SHP77 treated with DMSO at 0.1 percent for 48 hours (cell line): ENCODE measurements around the gene HECTD4.
"Not testable (repeated sequence)": the region's sequence is repeated elsewhere in the genome, so short reads cannot be mapped to it uniquely, and the experiment has no call there.

ENCODE experiments used
- DNase-seq: peaks from one replicate; lab custom pipeline; 2025; lab: John Stamatoyannopoulos, UW

Gene HECTD4

DNA sequence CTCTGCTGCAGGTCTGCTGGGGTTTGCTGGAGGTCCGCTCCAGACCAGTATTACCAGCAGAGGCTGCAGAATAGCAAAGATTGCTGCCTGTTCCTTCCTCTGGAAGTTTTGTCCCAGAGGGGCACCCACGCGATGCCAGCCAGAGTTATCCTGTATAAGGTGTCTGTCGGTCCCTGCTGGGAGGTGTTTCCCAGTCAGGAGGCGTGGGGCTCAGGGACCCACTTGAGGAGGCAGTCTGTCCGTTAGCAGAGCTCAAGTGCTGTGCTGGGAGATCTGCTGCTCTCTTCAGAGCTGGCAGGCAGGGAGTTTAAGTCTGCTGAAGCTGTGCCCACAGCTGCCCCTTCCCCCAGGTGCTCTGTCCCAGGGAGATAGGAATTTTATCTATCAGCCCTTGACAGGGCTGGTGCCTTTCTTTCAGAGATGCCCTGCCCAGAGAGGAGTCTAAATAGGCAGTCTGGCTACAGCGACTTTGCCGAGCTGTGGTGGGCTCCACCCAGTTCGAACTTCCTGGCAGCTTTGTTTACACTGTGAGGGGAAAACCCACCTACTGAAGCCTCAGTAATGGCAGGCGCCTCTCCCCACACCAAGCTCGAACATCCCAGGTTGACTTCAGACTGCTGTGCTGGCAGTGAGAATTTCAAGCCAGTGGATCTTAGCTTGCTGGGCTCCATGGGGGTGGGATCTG is 223.6 kb downstream of the HECTD4 start:
- not testable (repeated sequence) for DNase-seq

DNA sequence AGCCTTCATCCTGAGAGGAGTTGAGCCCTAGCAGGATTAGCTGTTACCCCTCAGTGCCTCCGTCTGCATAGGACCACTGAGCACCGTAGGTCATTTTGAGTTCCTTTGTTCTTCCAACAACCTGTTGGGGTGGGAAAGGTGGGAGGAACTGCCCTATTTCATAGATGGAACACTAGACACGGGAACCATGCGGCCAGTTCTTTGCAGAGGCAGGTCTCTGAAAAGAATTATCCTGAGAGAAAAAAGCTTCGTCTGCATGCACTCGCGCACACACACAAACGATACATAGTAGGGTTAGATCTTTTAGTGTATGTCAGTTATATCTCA is 228.4 kb downstream of the HECTD4 start:
- DNase-seq = no peak

DNA sequence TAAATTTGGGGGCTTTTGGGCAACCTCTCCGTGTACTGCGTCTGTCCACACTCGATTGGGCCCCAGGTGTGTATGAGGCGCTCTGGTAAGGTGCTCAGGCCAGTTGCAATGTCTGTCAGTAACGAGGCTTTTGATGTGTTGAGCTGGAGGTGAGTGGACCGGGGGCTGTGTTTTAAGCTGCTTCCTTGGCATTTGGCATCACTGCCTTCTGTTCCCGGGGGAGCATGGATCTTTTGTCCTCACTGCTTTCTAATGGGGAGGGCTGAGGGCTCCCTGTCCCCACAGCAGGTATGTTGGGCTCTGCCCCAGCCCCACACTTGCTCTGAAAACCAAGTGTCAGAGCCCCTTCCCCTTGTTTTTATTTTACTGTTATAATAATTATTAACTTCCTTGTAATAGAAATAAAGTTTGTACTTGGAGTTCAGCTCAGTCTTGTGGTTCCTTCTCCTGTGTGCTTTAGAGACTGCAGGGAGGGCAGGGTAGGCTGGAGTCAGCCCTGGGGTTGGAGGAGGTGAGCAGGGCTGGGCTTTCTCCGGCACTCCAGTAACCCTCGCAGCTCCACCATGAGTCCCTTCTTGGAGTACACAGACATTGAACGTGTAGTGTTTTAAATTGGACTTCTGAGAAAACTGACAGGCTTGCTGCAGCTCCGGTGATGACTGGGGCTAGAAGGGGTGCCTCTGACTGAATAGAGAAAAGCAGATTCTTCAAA is 228.9 kb downstream of the HECTD4 start:
- DNase-seq = no peak

DNA sequence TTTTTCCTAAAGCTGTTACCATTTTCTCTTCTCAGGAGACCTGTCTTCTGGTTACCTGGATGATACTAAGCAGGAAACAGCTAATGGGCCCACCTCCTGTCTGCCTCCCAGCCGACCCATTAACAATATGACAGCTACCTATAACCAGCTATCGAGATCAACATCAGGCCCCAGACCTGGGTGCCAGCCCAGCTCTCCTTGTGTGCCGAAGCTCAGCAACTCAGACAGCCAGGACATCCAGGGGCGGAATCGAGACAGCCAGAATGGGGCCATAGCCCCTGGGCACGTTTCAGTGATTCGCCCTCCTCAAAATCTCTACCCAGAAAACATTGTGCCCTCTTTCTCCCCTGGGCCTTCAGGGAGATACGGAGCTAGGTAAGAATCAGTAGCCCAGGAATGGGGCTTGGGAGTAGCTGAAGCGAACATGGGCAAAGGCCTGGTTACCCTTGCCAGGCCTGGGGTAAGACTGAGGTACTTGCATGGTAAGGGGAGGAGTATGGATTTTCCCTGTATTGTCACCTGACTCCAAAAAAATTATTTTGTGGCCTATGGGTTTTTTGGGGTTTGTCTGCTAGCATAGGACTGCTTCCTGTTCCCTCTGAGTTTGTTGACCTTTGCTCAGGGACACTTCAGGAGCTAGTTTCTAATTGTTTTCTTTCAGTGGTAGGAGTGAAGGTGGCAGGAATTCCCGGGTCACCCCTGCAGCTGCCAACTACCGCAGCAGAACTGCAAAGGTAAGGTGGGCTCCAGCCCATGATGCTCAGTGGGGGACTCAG is 230.3 kb downstream of the HECTD4 start:
- DNase-seq = no peak

DNA sequence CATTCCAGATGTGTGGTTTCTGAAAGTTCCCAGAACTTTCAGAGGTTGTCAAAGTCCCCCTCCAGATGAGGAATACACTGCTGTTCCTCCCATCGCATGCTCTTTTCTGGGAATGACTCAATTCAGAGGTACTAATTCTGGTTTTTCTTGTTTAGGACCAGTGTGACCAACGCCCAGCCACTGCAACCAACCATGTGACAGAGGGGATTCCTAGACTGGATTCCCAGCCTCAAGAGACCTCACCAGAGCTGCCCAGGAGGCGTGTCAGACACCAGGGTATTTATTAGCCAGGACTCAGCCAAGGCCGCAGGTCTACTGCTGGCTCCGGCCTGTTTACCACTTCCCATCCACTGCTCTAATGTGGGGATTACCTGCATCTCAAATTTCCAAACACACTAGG is 232.6 kb downstream of the HECTD4 start:
- DNase-seq = no peak

DNA sequence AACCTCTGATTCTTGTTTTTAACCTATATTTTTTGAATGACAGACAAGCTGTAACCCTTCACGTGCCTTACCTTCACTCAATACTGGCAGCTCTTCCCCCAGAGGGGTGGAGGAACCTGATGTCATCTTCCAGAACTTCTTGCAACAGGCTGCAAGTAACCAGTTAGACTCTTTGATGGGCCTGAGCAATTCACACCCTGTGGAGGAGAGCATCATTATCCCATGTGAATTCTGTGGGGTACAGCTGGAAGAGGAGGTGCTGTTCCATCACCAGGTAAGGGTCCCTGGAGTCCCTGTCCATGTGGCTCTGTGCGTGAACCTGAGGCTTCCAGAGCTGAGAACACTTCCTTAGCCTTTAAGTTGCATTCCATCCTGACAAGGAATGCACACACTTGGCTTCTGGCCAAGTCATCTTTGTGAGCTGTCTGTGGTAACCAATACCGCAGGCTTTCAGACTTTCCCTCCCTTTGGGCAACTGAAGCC is 234.2 kb downstream of the HECTD4 start:
- DNase-seq = no peak

DNA sequence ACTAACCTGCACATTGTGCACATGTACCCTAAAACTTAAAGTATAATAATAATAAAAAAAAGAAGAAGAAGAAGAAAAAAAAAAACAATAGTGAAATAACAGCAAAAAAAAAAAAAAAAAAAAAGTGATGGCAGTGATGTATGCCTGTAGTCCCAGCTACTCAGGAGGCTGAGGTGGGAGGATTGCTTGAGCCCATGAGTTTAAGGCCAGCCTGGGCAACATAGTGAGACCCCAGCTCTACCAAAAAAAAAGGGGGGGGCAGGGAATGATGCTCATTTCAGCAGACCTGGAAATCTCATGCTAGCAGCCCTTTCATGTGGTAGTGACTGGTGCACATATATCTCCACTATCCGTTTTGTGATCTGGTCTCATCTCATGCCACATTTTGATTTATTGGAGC is 236.1 kb downstream of the HECTD4 start:
- DNase-seq = no peak

DNA sequence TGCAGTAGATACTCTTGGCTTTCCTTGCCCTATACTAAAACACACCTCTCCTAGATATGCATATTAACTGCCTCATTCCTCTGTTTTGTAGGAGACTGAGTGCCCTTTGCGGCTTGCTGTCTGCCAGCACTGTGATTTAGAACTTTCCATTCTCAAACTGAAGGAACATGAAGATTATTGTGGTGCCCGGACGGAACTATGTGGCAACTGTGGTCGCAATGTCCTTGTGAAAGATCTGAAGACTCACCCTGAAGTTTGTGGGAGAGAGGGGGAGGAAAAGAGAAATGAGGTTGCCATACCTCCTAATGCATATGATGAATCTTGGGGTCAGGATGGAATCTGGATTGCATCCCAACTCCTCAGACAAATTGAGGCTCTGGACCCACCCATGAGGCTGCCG is 241.5 kb downstream of the HECTD4 start:
- no peak for DNase-seq

DNA sequence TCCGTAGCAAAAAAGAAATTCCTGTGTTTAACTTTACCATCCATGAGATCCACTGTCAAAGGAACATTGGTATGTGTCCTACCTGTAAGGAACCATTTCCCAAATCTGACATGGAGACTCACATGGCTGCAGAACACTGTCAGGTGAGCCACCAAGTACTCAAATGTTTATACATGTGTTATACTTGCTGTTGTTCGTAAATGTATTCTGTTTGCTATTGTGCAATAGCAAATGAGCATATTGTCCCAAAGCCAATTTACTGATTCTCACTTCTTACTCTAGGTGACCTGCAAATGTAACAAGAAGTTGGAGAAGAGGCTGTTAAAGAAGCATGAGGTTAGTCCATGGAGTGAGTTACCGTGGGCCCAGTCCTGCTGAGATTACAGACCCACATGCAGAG is 247.5 kb downstream of the HECTD4 start:
- no peak for DNase-seq

DNA sequence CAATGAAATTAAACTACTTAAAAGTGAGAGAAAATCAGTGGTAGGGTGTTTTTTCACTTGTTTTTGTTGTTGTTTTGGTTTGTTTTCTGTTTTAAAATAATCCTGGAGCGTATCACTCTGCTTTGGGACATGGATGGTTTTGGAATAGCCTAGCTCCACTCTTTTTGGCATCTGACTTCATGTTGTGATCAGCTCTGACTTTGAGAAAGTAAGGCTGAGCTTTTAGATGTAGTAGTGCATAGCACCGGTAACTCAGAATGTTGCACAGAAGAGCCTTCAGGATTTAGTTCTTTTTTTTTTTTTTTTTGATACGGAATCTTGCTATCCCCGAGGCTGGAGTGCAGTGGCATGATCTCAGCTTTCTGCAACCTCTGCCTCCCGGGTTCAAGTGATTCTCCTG is 248.8 kb downstream of the HECTD4 start:
- DNase-seq = no peak

DNA sequence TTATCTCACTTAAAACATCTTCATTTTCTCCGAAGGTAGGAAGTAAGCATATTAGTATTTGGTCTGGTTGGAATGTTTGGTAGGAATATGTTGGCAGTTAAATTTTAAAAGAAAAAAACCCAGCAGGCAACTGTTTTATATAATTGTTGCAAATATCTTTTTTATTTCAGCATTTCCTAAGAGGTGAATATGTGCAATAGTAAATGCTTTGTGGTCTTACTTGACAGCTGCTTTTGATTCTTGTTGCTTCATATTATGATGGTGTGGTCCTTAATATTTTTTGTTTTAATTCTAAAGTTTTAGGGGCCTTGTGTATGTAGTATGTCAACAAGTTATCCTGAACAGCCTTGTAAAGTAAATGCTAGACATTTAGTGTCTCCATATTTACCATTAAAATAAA is 250.5 kb downstream of the HECTD4 start:
- DNase-seq = no peak

DNA sequence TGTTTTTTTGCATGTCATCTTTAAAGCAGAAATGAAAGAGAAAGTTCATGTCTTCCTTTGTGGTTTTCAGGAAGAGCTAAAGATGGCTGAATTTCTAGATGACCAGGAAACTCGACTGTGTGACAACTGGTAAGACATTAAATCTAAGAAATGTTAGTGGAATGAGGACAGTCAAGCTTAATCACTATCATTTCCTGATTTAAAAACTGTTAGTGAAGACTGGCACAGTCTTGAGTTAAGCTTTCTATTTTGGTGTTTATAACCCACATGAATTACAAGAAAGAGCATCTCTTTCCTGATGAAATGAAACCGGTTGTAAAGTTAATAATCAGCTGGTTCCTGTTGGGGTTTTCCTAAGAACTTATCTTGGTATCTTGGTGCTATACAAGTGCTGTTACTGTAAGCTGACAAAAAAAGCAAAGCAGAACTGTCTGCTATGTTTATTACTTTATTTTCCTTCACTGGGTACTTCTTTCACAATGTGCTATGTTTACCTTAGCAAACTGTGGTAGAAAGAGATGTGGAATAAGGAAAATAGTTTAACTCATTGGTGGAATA is 251.7 kb downstream of the HECTD4 start:
- no peak for DNase-seq

DNA sequence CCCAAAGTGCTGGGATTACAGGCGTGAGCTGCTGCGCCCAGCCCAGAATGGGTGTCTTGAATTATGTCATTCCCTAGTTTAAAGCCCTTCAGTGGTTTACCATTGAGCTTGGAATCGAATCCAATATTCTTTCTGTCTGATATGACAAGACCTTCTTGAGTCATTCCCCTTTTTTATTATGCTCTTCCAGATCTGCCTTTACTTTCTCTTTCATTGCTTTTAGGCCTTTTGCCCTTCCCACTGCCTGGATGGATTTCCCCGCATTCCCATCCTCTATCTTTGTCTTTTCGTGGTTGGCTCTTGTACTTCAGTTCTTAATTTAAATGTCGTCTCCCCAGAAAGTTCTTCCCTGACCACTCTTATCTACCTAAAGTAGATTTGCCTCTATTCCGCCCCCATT is 255.3 kb downstream of the HECTD4 start:
- no peak for DNase-seq

DNA sequence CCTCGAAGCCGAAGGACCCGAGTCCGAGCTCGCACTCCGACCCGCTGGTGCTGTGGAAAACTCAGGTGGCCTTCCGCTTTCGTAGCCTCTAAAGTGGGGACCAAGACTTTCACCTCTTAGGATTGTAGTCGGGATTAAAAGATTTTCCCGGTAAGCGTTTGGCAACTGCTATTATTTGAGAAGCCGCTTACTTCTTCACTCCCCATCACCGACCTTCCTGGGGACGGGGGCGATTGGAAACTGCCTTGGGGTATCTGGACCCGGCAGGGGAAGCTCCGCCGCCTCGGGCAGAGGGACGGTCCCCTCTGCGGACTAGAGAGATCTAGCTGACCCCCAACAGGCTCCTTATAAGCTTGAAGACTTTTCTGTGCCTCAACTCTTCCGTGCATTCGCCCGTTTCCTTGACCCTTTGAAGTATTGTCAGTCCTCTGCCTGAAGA is 256.2 kb downstream of the HECTD4 start:
- DNase-seq = no peak

DNA sequence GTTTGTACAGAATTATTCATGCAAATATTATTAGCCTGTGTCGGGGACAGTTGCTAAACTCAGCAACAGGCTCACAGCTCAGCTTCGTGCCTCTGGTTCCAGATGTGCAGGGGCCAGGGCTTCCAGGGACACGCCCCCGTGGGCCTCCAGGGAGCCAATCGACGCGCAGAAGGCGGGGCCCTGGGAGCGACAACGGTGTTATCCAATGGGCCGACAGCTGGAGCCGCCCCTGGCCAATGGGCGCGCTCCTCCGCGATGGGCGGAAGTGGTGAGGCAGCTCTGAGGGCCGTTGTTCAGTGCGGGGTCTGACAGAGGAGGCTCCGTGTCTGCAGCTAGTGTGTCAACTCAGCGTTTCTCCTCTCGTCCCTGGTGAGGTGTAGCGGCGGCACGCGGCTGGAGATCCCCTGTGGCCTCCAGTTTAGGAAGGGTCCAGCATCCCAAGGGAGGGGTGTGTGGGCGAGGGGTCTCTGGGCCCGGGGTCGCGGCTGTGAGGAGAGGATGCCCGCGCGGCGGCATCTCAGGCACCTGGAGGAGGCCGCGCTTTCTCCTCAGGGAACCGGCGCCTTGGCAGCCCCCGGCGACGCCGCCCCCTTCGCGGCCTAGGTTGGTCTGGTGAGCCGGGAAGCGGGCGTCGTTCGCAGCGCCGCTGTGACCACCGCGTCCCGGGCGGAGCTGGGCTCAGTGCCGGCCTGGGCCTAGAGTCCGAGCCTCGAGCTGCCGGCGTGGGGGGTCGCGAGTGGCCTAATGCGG is 256.8 kb downstream of the HECTD4 start, which contains the start of gene TRAFD1:
TRAFD1 (plus strand) TSS at position 311 of the 750 bp plus-strand sequence. CDS start 4,963 bp downstream, outside the sequence.
- peak; percentile 95 for DNase-seq

DNA sequence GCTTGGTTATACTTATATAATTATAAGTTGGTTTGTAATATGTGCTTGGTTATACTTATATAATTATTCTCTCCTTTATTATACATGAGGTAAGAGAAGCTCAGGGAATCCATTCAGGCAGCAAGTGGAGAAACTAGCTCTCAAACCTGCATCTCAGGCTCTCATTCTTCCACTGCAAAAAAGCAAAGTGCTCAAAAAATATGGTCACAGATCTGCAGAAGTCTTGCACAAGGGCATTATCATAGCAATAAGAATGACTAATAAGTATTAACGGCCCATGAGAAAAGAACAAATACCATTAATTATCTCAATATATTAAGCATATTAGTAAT is 257.3 kb downstream of the HECTD4 start:
- DNase-seq = no peak

DNA sequence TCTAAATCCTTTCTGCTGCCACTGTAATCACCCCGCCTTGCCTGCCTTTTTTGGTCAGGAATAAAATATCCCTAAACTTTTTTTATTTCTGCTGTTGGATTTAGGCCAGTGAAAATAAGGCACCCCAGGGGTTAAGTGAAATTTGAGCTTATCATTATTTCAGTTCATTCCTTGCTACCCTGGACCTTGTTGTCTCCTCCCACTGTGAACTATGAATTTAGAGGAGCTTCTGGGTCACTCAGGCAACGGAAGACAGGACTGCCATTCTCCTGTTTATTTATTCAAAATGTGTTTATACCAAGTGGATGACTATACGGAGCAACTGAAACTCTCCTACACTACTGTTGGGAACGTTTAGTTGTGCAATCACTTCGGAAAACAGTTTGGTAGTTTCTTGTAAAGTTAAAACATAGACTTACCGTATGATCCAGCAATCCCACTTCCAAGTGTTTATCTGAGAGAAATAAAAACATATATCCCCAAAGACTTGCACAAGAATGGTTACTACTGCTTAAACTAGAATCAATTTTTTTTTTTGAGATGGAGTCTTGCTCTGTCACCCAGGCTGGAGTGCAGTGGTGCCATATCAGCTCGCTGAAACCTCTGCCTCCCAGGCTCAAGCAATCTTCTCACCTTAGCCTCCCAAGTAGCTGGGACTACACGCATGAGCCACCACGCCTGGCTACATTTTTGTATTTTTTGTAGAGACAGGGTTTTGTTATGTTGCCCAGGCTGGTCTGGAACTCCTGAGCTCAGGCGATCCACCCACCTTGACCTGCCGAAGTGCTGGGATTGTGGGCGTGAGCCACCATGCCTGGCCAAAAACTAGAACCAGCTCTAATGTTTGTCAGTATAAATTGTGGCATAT is 259.2 kb downstream of the HECTD4 start:
- DNase-seq = no peak

DNA sequence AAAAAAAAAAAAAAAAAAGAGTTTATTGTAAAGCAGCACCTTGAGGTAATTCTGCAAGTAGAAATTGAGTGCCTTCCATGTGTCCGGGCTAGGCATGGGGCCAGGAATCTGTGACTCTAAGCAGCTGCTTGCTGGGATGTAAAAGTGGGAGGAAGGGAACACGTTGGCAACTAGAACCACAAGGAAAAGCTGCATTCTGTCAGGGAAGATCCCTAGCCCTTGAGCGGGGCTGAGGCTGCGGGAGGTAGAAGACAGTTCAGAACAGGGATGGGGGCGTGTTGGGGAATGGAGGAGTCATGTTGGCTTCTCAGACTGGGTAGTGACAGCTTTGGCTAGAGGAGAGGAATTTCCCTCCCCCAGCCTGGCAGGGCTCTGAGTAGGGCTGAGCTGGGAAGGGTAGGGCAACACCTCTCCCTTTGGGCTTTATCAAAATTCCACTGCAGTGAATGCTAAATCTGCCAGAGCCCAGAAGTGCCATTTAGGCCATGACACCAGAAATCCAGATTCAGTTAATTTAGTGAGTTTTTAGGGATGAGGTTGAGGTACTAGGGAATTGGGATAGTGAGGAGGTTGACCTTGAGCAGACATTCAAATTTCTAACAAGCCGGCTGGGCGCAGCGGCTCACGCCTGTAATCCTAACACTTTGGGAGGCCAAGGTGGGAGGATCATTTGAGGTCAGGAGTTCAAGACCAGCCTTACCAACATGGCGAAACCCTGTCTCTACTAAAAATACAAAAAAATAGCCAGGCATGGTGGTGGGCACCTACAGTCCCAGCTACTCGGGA is 260.3 kb downstream of the HECTD4 start:
- no peak for DNase-seq

DNA sequence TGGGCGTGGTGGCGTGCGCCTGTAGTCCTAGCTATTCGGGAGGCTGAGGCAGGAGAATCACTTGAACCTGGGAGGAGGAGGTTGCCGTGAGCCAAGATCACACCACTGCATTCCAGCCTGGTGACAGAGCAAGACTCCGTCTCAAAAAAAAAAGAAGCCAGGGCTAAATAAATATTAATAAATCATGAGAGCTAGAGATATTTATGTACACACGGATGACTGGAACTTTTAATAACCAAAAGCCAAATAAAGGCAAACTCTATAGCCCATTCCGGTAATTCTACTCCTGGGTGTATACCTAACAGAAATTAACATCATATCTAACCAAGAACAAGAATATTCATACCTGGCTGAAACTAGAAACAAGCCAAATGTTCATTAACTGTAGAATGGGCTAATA is 264.5 kb downstream of the HECTD4 start:
- DNase-seq = no peak
